Measurements from ENCODE around the gene ZSCAN32. TPM values are rescaled to one million over a fixed set of nuclear protein-coding genes. Genes with fewer than 3 reads are reported as not detected.

ZSCAN32 gene
- total and polyA plus RNA-seq, 2 of the 8 experiments (the other 6 are each of a cell fraction or from before 2014, with no cell fraction given), result 13.4 to 22.0 TPM

GRCh38 chr16:3444032-3444388 is 43.2 kb upstream of the ZSCAN32 start:
- Histone ChIP-seq H3K4me1 (replicated peaks in 1 of 4; ENCODE audit: control insufficient read depth in 3 of 4, insufficient read depth in 4 of 4, low read length in 3 of 4) (no peaks in the 10 kb centered on the region; a peak in 1 of 7 replicates), H2BK120ac (replicated peaks; ENCODE audit: low read depth, low read length) (no peak overlapping the region), H3K9me3 (ENCODE audit: insufficient read depth in 2 of 2, low read depth in 1 of 2, low read length in 1 of 2) (peaks cover 3 to 5% of the 10 kb centered on the region in 2 experiments; a peak in 3 of 4 replicates), H3K4me3 (ENCODE audit: extremely low read depth in 1 of 4, insufficient read depth in 2 of 4, low read depth in 3 of 4, low read length in 4 of 4) (peak overlapping the region; percentile 67 to 85 (median 78)), H3K23ac (ENCODE audit: insufficient read length) (no peak overlapping the region), H3K23me2 (ENCODE audit: low read depth, low read length) (peaks cover 3% of the 10 kb centered on the region; the same call in 1 of the 2 replicates), H4K20me1 (replicated peaks in 1 of 2; ENCODE audit: control insufficient read depth in 1 of 2, insufficient read depth in 2 of 2, low read length in 2 of 2) (peaks cover 0 to 3% of the 10 kb centered on the region in 2 experiments), H3K27me3 (replicated peaks in 1 of 4; ENCODE audit: control insufficient read depth in 3 of 4, extremely low read depth in 1 of 4, insufficient read depth in 3 of 4, low read length in 3 of 4) (no peaks in the 10 kb centered on the region), H2BK12ac (ENCODE audit: low read depth, low read length) (peak overlapping the region; percentile 29; the same call in 1 of the 2 replicates), H3K79me1 (ENCODE audit: low read depth, low read length) (no peaks in the 10 kb centered on the region; the same call in 1 of the 2 replicates), H3K4me2 (ENCODE audit: insufficient read depth in 1 of 2, low read depth in 2 of 2, low read length in 2 of 2) (peak overlapping the region; percentile 60 to 73), H3K9ac (replicated peaks in 1 of 4; ENCODE audit: extremely low read depth in 1 of 4, low read depth in 3 of 4, low read length in 3 of 4) (peak overlapping the region in 3 of 4 experiments; percentile 55 to 86 (median 76); a peak in 6 of 7 replicates), H3K14ac (ENCODE audit: insufficient read length) (no peak overlapping the region), H3K4ac (replicated peaks; ENCODE audit: insufficient read length, low read depth, low read length) (no peak overlapping the region), H3K56ac (replicated peaks; ENCODE audit: insufficient read length, low read depth, low read length) (no peak overlapping the region), H2AK5ac (ENCODE audit: low read depth, low read length) (no peak overlapping the region), H2BK5ac (ENCODE audit: low read depth, low read length) (peak overlapping the region; percentile 87), H2AFZ (ENCODE audit: low read length) (peak overlapping the region; percentile 22; the same call in 1 of the 2 replicates), H3K79me2 (ENCODE audit: control insufficient read depth in 1 of 2, insufficient read depth in 2 of 2, low read length in 2 of 2) (peaks cover 0 to 26% of the 10 kb centered on the region in 2 experiments; a peak in 2 of 4 replicates), H4K5ac (ENCODE audit: insufficient read length, low read depth, low read length) (peak overlapping the region; percentile 12), H3K36me3 (ENCODE audit: control insufficient read depth in 2 of 4, insufficient read depth in 4 of 4, low read length in 3 of 4) (peaks cover 0 to 6% (median 2%) of the 10 kb centered on the region in 4 experiments; a peak in 3 of 8 replicates), H2BK15ac (ENCODE audit: low read length) (no peak overlapping the region), H3K27ac (ENCODE audit: low read depth, low read length) (peak overlapping the region; percentile 37; the same call in 1 of the 2 replicates), H4K8ac (ENCODE audit: extremely low read depth, insufficient read depth, low read length) (no peak overlapping the region; the same call in 1 of the 2 replicates), H2BK20ac (ENCODE audit: low read length) (no peak overlapping the region), H3K18ac (ENCODE audit: extremely low read depth, low read length) (no peak overlapping the region), H4K91ac (replicated peaks; ENCODE audit: insufficient read length, low read length) (no peak overlapping the region)
- CTCF ChIA-PET (ENCODE audit: partially characterized antibody), result interaction anchor here (0.6 to 1.6 kb wide), 7 partner anchors 10 to 276 kb away, joined by 3 to 5 read pairs (median 3); no protein-coding TSS in a partner anchor
- POLR2A ChIA-PET (ENCODE audit: partially characterized antibody), result interaction anchor here (0.6 to 3.0 kb wide), 14 partner anchors 8 to 437 kb away, joined by 3 to 16 read pairs (median 5); partner anchors contain the start of genes TIGD7, ZNF174, ZNF263 and ZNF75A
- DNase-seq (ENCODE audit: low read depth in 1 of 2, low spot score in 2 of 2), result no peak
- FAIRE-seq, result no peak
- TF ChIP-seq KDM5A (IDR thresholded peaks at IDR 0.05; ENCODE audit: low read length) (no peak), RBBP5 (IDR thresholded peaks at IDR 0.05; ENCODE audit: borderline replicate concordance, low read depth, low read length) (no peak), GABPA (IDR thresholded peaks at IDR 0.05; ENCODE audit: borderline replicate concordance, insufficient read depth, low read length) (no peak), GTF2F1 (IDR thresholded peaks at IDR 0.05; ENCODE audit: borderline replicate concordance, low read depth, low read length) (no peak), SRF (IDR thresholded peaks at IDR 0.05; ENCODE audit: low read depth, low read length) (no peak), MAFK (IDR thresholded peaks at IDR 0.05; ENCODE audit: low read depth, low read length) (no peak), PHF8 (conservative IDR thresholded peaks at IDR 0.05; ENCODE audit: low read depth, low read length) (0 out of 2 replicates have a peak, but pooled peaks have one; percentile 28), SP2 (IDR thresholded peaks at IDR 0.05; ENCODE audit: low read length) (no peak), TAF1 (IDR thresholded peaks at IDR 0.05; ENCODE audit: low read depth, low read length) (0 out of 2 replicates have a peak, but pooled peaks have one; percentile 37), EP300 (IDR thresholded peaks at IDR 0.05; ENCODE audit: borderline replicate concordance in 1 of 2, low read depth in 2 of 2, low read length in 2 of 2) (no peak)
- 56% methylated on average over 10 of the region's 10 CpGs; no CpG with 5 or more reads in 1 of the 2 experiments for WGBS, 2 experiments (ENCODE audit: extremely low coverage in 1 of 2, insufficient coverage in 1 of 2, insufficient read length in 1 of 2, insufficient replicate concordance in 2 of 2, low coverage in 1 of 2, low lambda C conversion rate in 2 of 2, missing lambda C conversion rate in 1 of 2)

All from H1 (cell line).